ENCODE data around the gene RPL38.

RPL38 gene

DNA sequence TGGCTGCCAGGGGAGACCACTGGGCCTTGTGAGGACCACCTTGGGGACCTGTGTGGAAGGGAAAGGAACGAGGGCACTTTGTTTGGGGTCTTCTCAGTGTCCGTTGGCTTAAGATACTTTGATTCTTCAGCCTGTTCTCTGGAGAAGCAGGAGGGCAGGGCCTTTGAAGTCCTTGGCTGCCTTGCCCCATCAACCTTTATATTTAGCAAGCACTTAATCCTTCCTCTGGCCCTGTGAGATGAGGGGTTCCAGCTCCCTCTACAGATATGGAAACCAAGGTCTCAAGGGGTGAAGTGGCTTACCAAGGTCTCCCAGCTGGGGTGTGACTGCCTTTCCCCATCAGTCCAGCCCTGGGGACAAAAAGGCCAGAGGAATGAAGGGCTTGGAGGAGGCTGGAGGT lies 38.4 kb downstream of the RPL38 start:
- Histone ChIP-seq H3K27ac (ENCODE audit: low read depth, low read length) (no peak overlapping the region), H3K27me3 (ENCODE audit: control insufficient read depth in 5 of 5, insufficient read depth in 4 of 5, low read length in 5 of 5) (peaks cover 0 to 3% (median 0%) of the 10 kb centered on the region in 5 donors), H3K4me1 (ENCODE audit: control insufficient read depth in 5 of 5, insufficient read depth in 5 of 5, low read length in 5 of 5) (peaks cover 2 to 38% (median 30%) of the 10 kb centered on the region in 5 donors), H3K36me3 (ENCODE audit: control insufficient read depth in 5 of 5, insufficient read depth in 5 of 5, low read length in 5 of 5) (peaks cover 0 to 6% (median 0%) of the 10 kb centered on the region in 5 donors), H3K9ac (ENCODE audit: low read length in 5 of 5) (no peak overlapping the region), H3K9me3 (ENCODE audit: control insufficient read depth in 5 of 5, low read length in 5 of 5) (no peaks in the 10 kb centered on the region), H3K4me3 (ENCODE audit: low read depth in 1 of 5, low read length in 5 of 5) (no peak overlapping the region)

- Histone ChIP-seq H3K9ac (ENCODE audit: low read length in 5 of 5) (no peak overlapping the region), H3K4me3 (ENCODE audit: low read depth in 1 of 5, low read length in 5 of 5) (no peak overlapping the region), H3K27ac (ENCODE audit: low read depth, low read length) (no peak overlapping the region), H3K9me3 (ENCODE audit: control insufficient read depth in 5 of 5, low read length in 5 of 5) (no peaks in the 10 kb centered on the region), H3K36me3 (ENCODE audit: control insufficient read depth in 5 of 5, insufficient read depth in 5 of 5, low read length in 5 of 5) (peaks cover 0 to 3% (median 0%) of the 10 kb centered on the region in 5 donors), H3K27me3 (ENCODE audit: control insufficient read depth in 5 of 5, insufficient read depth in 4 of 5, low read length in 5 of 5) (peaks cover 0 to 3% (median 0%) of the 10 kb centered on the region in 5 donors), H3K4me1 (ENCODE audit: control insufficient read depth in 5 of 5, insufficient read depth in 5 of 5, low read length in 5 of 5) (peaks cover 2 to 34% (median 28%) of the 10 kb centered on the region in 5 donors)
Measured at GRCh38 chr17:74243013-74243755, 39.7 kb downstream of the RPL38 start.

GRCh38 chr17:74244128-74244527 lies 40.6 kb downstream of the RPL38 start:
- Histone ChIP-seq H3K27ac (ENCODE audit: low read depth, low read length) (no peak overlapping the region), H3K9ac (ENCODE audit: low read length in 5 of 5) (no peak overlapping the region), H3K4me3 (ENCODE audit: low read depth in 1 of 5, low read length in 5 of 5) (no peak overlapping the region), H3K36me3 (ENCODE audit: control insufficient read depth in 5 of 5, insufficient read depth in 5 of 5, low read length in 5 of 5) (peaks cover 0 to 6% (median 0%) of the 10 kb centered on the region in 5 donors), H3K4me1 (ENCODE audit: control insufficient read depth in 5 of 5, insufficient read depth in 5 of 5, low read length in 5 of 5) (peaks cover 2 to 31% (median 25%) of the 10 kb centered on the region in 5 donors), H3K27me3 (ENCODE audit: control insufficient read depth in 5 of 5, insufficient read depth in 4 of 5, low read length in 5 of 5) (peaks cover 0 to 3% (median 0%) of the 10 kb centered on the region in 5 donors), H3K9me3 (ENCODE audit: control insufficient read depth in 5 of 5, low read length in 5 of 5) (no peaks in the 10 kb centered on the region)

GRCh38 chr17:74244548-74244947 lies 41.1 kb downstream of the RPL38 start:
- peaks cover 0 to 3% (median 0%) of the 10 kb centered on the region in 5 donors for H3K27me3 ChIP-seq (ENCODE audit: control insufficient read depth in 5 of 5, insufficient read depth in 4 of 5, low read length in 5 of 5)

DNA sequence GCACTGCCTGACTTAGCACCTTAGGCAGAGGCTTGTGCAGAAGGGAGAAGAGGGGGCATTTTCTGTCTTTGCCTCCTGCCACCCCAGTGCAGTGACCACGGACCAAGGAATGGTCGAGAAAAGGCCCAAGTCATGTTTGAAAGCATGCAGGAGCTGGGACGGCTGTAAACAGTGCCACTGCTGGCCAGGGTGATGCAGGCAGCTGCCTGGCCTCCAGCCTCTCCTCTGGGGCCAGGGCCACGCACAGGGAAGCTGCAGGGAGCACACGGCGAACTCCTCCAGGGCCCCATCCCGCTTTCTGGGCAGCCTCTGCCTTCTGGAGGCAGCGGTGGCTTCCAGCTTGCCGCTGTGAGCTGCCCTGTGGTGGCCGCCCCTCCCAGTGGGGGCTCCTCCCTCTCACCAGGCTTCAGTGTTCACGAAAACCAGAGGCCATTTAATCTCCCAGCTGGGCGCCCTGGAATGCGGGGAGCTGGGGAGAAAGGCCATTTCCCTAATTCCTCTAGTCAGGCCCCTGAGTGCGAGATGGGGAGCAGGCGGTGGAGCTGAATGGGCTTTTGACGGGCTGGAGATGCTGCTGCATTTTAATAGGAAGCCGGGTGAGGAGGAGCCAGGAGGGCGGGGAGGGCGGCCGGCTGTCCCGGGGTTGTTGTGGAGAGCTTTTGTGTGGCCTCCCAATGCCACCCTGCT lies 41.8 kb downstream of the RPL38 start:
- Histone ChIP-seq H3K9me3 (ENCODE audit: control insufficient read depth in 5 of 5, low read length in 5 of 5) (no peaks in the 10 kb centered on the region), H3K27ac (ENCODE audit: low read depth, low read length) (no peak overlapping the region), H3K4me3 (ENCODE audit: low read depth in 1 of 5, low read length in 5 of 5) (no peak overlapping the region), H3K36me3 (ENCODE audit: control insufficient read depth in 5 of 5, insufficient read depth in 5 of 5, low read length in 5 of 5) (peaks cover 0 to 8% (median 0%) of the 10 kb centered on the region in 5 donors), H3K9ac (ENCODE audit: low read length in 5 of 5) (no peak overlapping the region), H3K27me3 (ENCODE audit: control insufficient read depth in 5 of 5, insufficient read depth in 4 of 5, low read length in 5 of 5) (peaks cover 0 to 3% (median 0%) of the 10 kb centered on the region in 5 donors), H3K4me1 (ENCODE audit: control insufficient read depth in 5 of 5, insufficient read depth in 5 of 5, low read length in 5 of 5) (peaks cover 0 to 23% (median 19%) of the 10 kb centered on the region in 5 donors)

More at GRCh38 chr17:74244548-74244947, 41.1 kb downstream of the RPL38 start:
- Histone ChIP-seq H3K4me1 (ENCODE audit: control insufficient read depth in 5 of 5, insufficient read depth in 5 of 5, low read length in 5 of 5) (peaks cover 2 to 27% (median 21%) of the 10 kb centered on the region in 5 donors), H3K36me3 (ENCODE audit: control insufficient read depth in 5 of 5, insufficient read depth in 5 of 5, low read length in 5 of 5) (peaks cover 0 to 8% (median 0%) of the 10 kb centered on the region in 5 donors), H3K9ac (ENCODE audit: low read length in 5 of 5) (no peak overlapping the region), H3K9me3 (ENCODE audit: control insufficient read depth in 5 of 5, low read length in 5 of 5) (no peaks in the 10 kb centered on the region), H3K27ac (ENCODE audit: low read depth, low read length) (no peak overlapping the region), H3K4me3 (ENCODE audit: low read depth in 1 of 5, low read length in 5 of 5) (no peak overlapping the region)

- Histone ChIP-seq H3K27me3 (ENCODE audit: control insufficient read depth in 5 of 5, insufficient read depth in 4 of 5, low read length in 5 of 5) (peaks cover 0 to 3% (median 0%) of the 10 kb centered on the region in 5 donors), H3K36me3 (ENCODE audit: control insufficient read depth in 5 of 5, insufficient read depth in 5 of 5, low read length in 5 of 5) (peaks cover 0 to 8% (median 0%) of the 10 kb centered on the region in 5 donors), H3K27ac (ENCODE audit: low read depth, low read length) (no peak overlapping the region), H3K9ac (ENCODE audit: low read length in 5 of 5) (no peak overlapping the region), H3K4me3 (ENCODE audit: low read depth in 1 of 5, low read length in 5 of 5) (no peak overlapping the region), H3K9me3 (ENCODE audit: control insufficient read depth in 5 of 5, low read length in 5 of 5) (no peaks in the 10 kb centered on the region), H3K4me1 (ENCODE audit: control insufficient read depth in 5 of 5, insufficient read depth in 5 of 5, low read length in 5 of 5) (peaks cover 0 to 17% (median 13%) of the 10 kb centered on the region in 5 donors)
Measured at GRCh38 chr17:74245871-74246270, 42.4 kb downstream of the RPL38 start.

DNA sequence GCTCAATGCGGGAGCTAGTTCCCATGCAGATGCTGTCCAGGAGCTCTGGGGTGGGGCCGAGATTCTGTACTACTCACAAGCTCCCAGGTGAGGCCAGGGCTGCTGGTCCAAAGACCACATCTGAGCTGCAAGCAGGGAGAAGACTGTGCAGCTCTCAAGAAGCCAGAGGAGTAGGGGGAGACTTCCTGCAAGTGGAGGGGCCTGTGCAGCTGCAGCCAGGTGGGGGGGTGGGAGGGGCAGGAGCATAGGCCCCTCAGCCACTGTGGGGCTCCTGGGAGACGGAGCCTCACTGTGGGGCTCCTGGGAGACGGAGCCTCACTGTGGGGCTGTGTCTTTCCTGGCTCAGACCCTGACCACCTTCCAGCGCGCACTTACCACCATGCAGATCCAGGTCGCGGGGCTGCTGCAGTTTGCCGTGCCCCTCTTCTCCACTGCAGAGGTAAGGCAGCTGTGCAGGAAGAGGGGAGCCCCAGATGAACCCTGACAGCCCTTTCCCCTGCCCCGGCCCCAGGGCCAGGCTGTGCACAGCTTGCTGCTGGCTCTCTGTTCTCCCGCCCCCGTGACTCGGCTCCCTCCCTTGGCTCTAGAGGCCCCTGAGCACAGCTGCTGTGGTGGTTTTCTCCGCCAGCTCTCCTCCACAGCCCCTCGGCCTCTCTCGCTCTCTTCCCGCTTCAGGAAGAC lies 46.3 kb downstream of the RPL38 start:
- Histone ChIP-seq H3K9ac (ENCODE audit: low read length in 5 of 5) (no peak overlapping the region), H3K4me1 (ENCODE audit: control insufficient read depth in 5 of 5, insufficient read depth in 5 of 5, low read length in 5 of 5) (peaks cover 0 to 6% (median 0%) of the 10 kb centered on the region in 5 donors), H3K36me3 (ENCODE audit: control insufficient read depth in 5 of 5, insufficient read depth in 5 of 5, low read length in 5 of 5) (peaks cover 0 to 32% (median 5%) of the 10 kb centered on the region in 5 donors), H3K9me3 (ENCODE audit: control insufficient read depth in 5 of 5, low read length in 5 of 5) (no peaks in the 10 kb centered on the region), H3K27ac (ENCODE audit: low read depth, low read length) (no peak overlapping the region), H3K27me3 (ENCODE audit: control insufficient read depth in 5 of 5, insufficient read depth in 4 of 5, low read length in 5 of 5) (no peaks in the 10 kb centered on the region), H3K4me3 (ENCODE audit: low read depth in 1 of 5, low read length in 5 of 5) (no peak overlapping the region)

DNA sequence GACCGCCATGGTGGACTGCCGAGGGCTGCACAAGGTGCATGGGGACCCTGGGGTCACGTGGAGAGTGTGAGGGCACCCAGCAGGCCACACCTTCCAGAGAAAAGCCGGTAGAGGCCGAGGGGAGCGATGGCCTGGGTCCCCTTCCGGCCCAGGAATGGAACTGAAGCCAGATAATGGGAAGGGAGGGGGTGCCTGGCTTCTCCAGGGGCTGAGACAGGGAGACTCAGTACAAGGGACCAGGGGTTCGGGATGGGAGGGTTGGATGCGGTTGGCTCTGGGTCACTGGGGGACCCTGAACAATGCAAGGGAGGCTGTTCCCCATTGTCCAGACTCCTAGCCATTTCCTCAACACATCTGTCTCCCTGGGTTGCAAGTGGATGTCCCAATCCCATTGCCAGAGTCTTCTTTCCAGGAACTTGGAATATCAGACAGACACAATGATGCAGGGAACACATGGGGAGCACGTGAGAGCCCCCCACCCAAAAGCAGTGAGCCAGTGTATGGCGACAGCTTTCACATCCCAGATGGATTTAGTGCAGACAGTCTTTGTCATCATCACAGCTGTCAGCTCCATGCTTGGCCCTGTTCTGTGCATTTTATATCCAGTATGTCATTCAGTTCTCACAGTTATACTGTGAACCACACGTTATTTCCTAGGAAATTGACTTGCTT lies 47.0 kb downstream of the RPL38 start:
- H3K36me3 ChIP-seq (ENCODE audit: control insufficient read depth in 5 of 5, insufficient read depth in 5 of 5, low read length in 5 of 5): peaks cover 0 to 36% (median 5%) of the 10 kb centered on the region in 5 donors
- no peaks in the 10 kb centered on the region for H3K9me3 ChIP-seq (ENCODE audit: control insufficient read depth in 5 of 5, low read length in 5 of 5)
- no peak overlapping the region for H3K9ac ChIP-seq (ENCODE audit: low read length in 5 of 5)
- H3K27ac ChIP-seq (ENCODE audit: low read depth, low read length): no peak overlapping the region
- H3K4me3 ChIP-seq (ENCODE audit: low read depth in 1 of 5, low read length in 5 of 5): no peak overlapping the region
- no peaks in the 10 kb centered on the region for H3K27me3 ChIP-seq (ENCODE audit: control insufficient read depth in 5 of 5, insufficient read depth in 4 of 5, low read length in 5 of 5)
- peaks cover 0 to 3% (median 0%) of the 10 kb centered on the region in 5 donors for H3K4me1 ChIP-seq (ENCODE audit: control insufficient read depth in 5 of 5, insufficient read depth in 5 of 5, low read length in 5 of 5)

DNA sequence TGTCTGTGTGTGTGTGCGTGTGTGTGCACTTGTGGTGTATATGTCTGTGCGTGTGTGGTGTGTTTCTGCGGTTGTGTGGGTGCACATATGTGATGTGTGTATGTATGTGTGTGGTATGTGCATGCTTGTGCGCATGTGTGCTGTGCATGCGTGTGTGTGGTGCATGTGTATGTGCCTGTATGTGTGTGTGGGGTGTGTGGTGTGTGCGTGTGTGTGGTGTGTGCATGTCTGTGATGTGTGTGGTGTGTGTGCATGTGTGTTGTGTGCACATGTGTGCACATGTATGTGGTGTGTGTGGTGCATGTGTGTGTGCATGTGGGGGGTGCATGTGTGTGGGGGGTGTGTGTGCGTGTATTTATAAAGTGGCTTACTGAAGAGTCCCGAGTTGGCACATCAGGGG lies 47.6 kb downstream of the RPL38 start:
- no peaks in the 10 kb centered on the region for H3K9me3 ChIP-seq (ENCODE audit: control insufficient read depth in 5 of 5, low read length in 5 of 5)
- H3K4me3 ChIP-seq (ENCODE audit: low read depth in 1 of 5, low read length in 5 of 5): no peak overlapping the region
- H3K4me1 ChIP-seq (ENCODE audit: control insufficient read depth in 5 of 5, insufficient read depth in 5 of 5, low read length in 5 of 5): peaks cover 0 to under 1% (median 0%) of the 10 kb centered on the region in 5 donors
- H3K9ac ChIP-seq (ENCODE audit: low read length in 5 of 5): no peak overlapping the region
- no peak overlapping the region for H3K27ac ChIP-seq (ENCODE audit: low read depth, low read length)
- H3K27me3 ChIP-seq (ENCODE audit: control insufficient read depth in 5 of 5, insufficient read depth in 4 of 5, low read length in 5 of 5): no peaks in the 10 kb centered on the region
- peaks cover 0 to 41% (median 5%) of the 10 kb centered on the region in 5 donors for H3K36me3 ChIP-seq (ENCODE audit: control insufficient read depth in 5 of 5, insufficient read depth in 5 of 5, low read length in 5 of 5)
